Measurements from ENCODE around the gene KAT6B. TPM values are rescaled to one million over a fixed set of nuclear protein-coding genes. Genes with fewer than 3 reads are reported as not detected.

The KAT6B gene
- total and polyA plus RNA-seq, 8 donors, result 27.6 to 48.1 (median 42.3) TPM

GRCh38 chr10:75013007-75013406 lies 186.6 kb downstream of the KAT6B start:
- ATAC-seq, result no peak
- no peak overlapping the region for H3K27ac ChIP-seq

GRCh38 chr10:75013522-75013921 lies 187.1 kb downstream of the KAT6B start:
- peaks cover 7 to 11% of the 10 kb centered on the region in 2 donors for H3K4me1 ChIP-seq
- no peak for ATAC-seq
- DNase-seq, result no peak
- peaks cover 0 to 6% of the 10 kb centered on the region in 2 donors for H3K36me3 ChIP-seq
- no peak for TF ChIP-seq CTCF (IDR thresholded peaks at IDR 0.05)
- intact Hi-C loops (cut with DNase I), result no loop called here
- H3K27ac ChIP-seq, result no peak overlapping the region
- no peak overlapping the region for H3K4me3 ChIP-seq
- H3K27me3 ChIP-seq, result no peaks in the 10 kb centered on the region
- no peaks in the 10 kb centered on the region for H3K9me3 ChIP-seq

More at GRCh38 chr10:75013007-75013406, 186.6 kb downstream of the KAT6B start:
- Histone ChIP-seq H3K9me3 (no peaks in the 10 kb centered on the region), H3K4me1 (peaks cover 7 to 13% of the 10 kb centered on the region in 2 donors), H3K36me3 (peaks cover 0 to 6% of the 10 kb centered on the region in 2 donors), H3K27me3 (no peaks in the 10 kb centered on the region), H3K4me3 (no peak overlapping the region)
- no peak for TF ChIP-seq CTCF (IDR thresholded peaks at IDR 0.05)
- intact Hi-C loops (cut with DNase I), result no loop called here
- no peak for DNase-seq

GRCh38 chr10:75014516-75015230 lies 188.3 kb downstream of the KAT6B start:
- no peak for DNase-seq
- intact Hi-C loops (cut with DNase I), result no loop called here

GRCh38 chr10:75015442-75015841 lies 189.0 kb downstream of the KAT6B start:
- H3K27me3 ChIP-seq, result no peaks in the 10 kb centered on the region
- peaks cover 0 to 8% of the 10 kb centered on the region in 2 donors for H3K36me3 ChIP-seq
- TF ChIP-seq CTCF (IDR thresholded peaks at IDR 0.05), result no peak
- H3K27ac ChIP-seq, result no peak overlapping the region
- H3K9me3 ChIP-seq, result no peaks in the 10 kb centered on the region
- no peak overlapping the region for H3K4me3 ChIP-seq
- DNase-seq (no peak), ATAC-seq (no peak)
- H3K4me1 ChIP-seq, result peaks cover 7 to 20% of the 10 kb centered on the region in 2 donors
- intact Hi-C loops (cut with DNase I), result no loop called here

More at GRCh38 chr10:75014516-75015230, 188.3 kb downstream of the KAT6B start:
- Histone ChIP-seq H3K4me3 (no peak overlapping the region), H3K36me3 (peaks cover 0 to 6% of the 10 kb centered on the region in 2 donors), H3K27ac (no peak overlapping the region), H3K27me3 (no peaks in the 10 kb centered on the region), H3K4me1 (peaks cover 7 to 20% of the 10 kb centered on the region in 2 donors), H3K9me3 (no peaks in the 10 kb centered on the region)
- TF ChIP-seq CTCF (IDR thresholded peaks at IDR 0.05), result no peak
- no peak for ATAC-seq

GRCh38 chr10:75016325-75016724 lies 189.9 kb downstream of the KAT6B start:
- Histone ChIP-seq H3K9me3 (no peaks in the 10 kb centered on the region), H3K4me3 (no peak overlapping the region), H3K36me3 (peaks cover 0 to 15% of the 10 kb centered on the region in 2 donors), H3K27ac (no peak overlapping the region), H3K4me1 (peaks cover 7 to 20% of the 10 kb centered on the region in 2 donors), H3K27me3 (no peaks in the 10 kb centered on the region)
- TF ChIP-seq CTCF (IDR thresholded peaks at IDR 0.05), result no peak
- ATAC-seq (no peak), DNase-seq (no peak)
- intact Hi-C loops (cut with DNase I), result no loop called here

Data from left lung (tissue), 10 donors.